ENCODE measurements around the gene TFDP2.
"Not testable (repeated sequence)": the region's sequence is repeated elsewhere in the genome, so short reads cannot be mapped to it uniquely, and the experiment has no call there.

TFDP2 gene

GRCh38 chr3:142021127-142021526 lies 128.2 kb downstream of the TFDP2 start:
- no peak for DNase-seq (ENCODE audit: low spot score)

- DNase-seq (ENCODE audit: low spot score): no peak
Measured at GRCh38 chr3:142019794-142020320, 129.5 kb downstream of the TFDP2 start.

GRCh38 chr3:142013993-142014392 lies 135.4 kb downstream of the TFDP2 start:
- DNase-seq (ENCODE audit: low spot score): no peak

- no peak for DNase-seq (ENCODE audit: low spot score)
Measured at GRCh38 chr3:142013326-142013980, 135.9 kb downstream of the TFDP2 start.

- no peak for DNase-seq (ENCODE audit: low spot score)
Measured at GRCh38 chr3:142009029-142009428, 140.3 kb downstream of the TFDP2 start.

- DNase-seq (ENCODE audit: low spot score): no peak
Measured at GRCh38 chr3:142007710-142008399, 141.5 kb downstream of the TFDP2 start.

GRCh38 chr3:142004957-142005356 lies 144.4 kb downstream of the TFDP2 start:
- not testable (repeated sequence) for DNase-seq (ENCODE audit: low spot score)

- no peak for DNase-seq (ENCODE audit: low spot score)
Measured at GRCh38 chr3:142004025-142004424, 145.3 kb downstream of the TFDP2 start.

- no peak for DNase-seq (ENCODE audit: low spot score)
Measured at GRCh38 chr3:142003291-142003690, 146.1 kb downstream of the TFDP2 start.

GRCh38 chr3:142000325-142000870 lies 148.9 kb downstream of the TFDP2 start:
- DNase-seq (ENCODE audit: low spot score): no peak

GRCh38 chr3:141998669-141999290 lies 150.6 kb downstream of the TFDP2 start:
- no peak for DNase-seq (ENCODE audit: low spot score)

- no peak for DNase-seq (ENCODE audit: low spot score)
Measured at GRCh38 chr3:141996437-141996836, 152.9 kb downstream of the TFDP2 start.

GRCh38 chr3:141994856-141995255 lies 154.5 kb downstream of the TFDP2 start:
- no peak for DNase-seq (ENCODE audit: low spot score)

GRCh38 chr3:141992512-141992911 lies 156.8 kb downstream of the TFDP2 start:
- no peak for DNase-seq (ENCODE audit: low spot score)

GRCh38 chr3:141986548-141987107 lies 162.7 kb downstream of the TFDP2 start:
- no peak for DNase-seq (ENCODE audit: low spot score)

- no peak for DNase-seq (ENCODE audit: low spot score)
Measured at GRCh38 chr3:141981084-141981483, 168.3 kb downstream of the TFDP2 start.

- no peak for DNase-seq (ENCODE audit: low spot score)
Measured at GRCh38 chr3:141979050-141979671, 170.2 kb downstream of the TFDP2 start.

GRCh38 chr3:141974777-141975176 lies 174.6 kb downstream of the TFDP2 start:
- DNase-seq (ENCODE audit: low spot score): not testable (repeated sequence)

GRCh38 chr3:141972399-141972798 lies 176.9 kb downstream of the TFDP2 start:
- no peak for DNase-seq (ENCODE audit: low spot score)

- no peak for DNase-seq (ENCODE audit: low spot score)
Measured at GRCh38 chr3:141971571-141971970, 177.8 kb downstream of the TFDP2 start.

- DNase-seq (ENCODE audit: low spot score): no peak
Measured at GRCh38 chr3:141969711-141970110, 179.6 kb downstream of the TFDP2 start.

GRCh38 chr3:141965471-141965870 lies 183.9 kb downstream of the TFDP2 start:
- DNase-seq (ENCODE audit: low spot score): no peak

Measured in globus pallidus (tissue), 1 donor.